Tibial nerve (tissue), 4 donors: ENCODE results near the gene TOMM40L. TPM values are rescaled to one million over a fixed set of nuclear protein-coding genes. Genes with fewer than 3 reads are reported as not detected.
A peak's percentile ranks its signal among the peaks of the same experiment; 100 is the strongest.

Experiments
- DNase-seq, 2 donors: peaks; one replicate each; pipeline ENCODE4 v3.0.0-alpha.2; 2019; ENCODE audit warnings: low spot score in 2 of 2
- H3K27ac ChIP-seq, 4 donors: fragments of 200-600 bp; sonication (generic) in 3 of 4; one replicate each; pipeline ENCODE4 v1.5.1; 2017 to 2019; ENCODE audit warnings: mild to moderate bottlenecking in 1 of 4
- H3K27me3 ChIP-seq, 2 donors: fragments of 200-600 bp; sonication (generic) in 1 of 2; one replicate each; pipeline versions ENCODE4 v1.5.1 to v1.6.0; 2017 to 2019
- H3K36me3 ChIP-seq, 3 donors: fragments of 200-600 bp; sonication (generic); one replicate each; pipeline ENCODE4 v1.5.1; 2018 to 2019
- H3K4me1 ChIP-seq, 4 donors: fragments of 200-600 bp; sonication (generic) in 3 of 4; one replicate each; pipeline ENCODE4 v1.5.1; 2017 to 2019
- H3K4me3 ChIP-seq, 4 donors: fragments of 200-600 bp; sonication (generic) in 3 of 4; one replicate each; pipeline ENCODE4 v1.5.1; 2017 to 2019; ENCODE audit warnings: mild to moderate bottlenecking in 1 of 4, moderate library complexity in 1 of 4
- H3K9me3 ChIP-seq, 4 donors: fragments of 200-600 bp; sonication (generic) in 3 of 4; one replicate each; pipeline ENCODE4 v1.5.1; 2017 to 2019
- EP300 ChIP-seq, 2 donors: sonication (generic); formaldehyde crosslinking; IDR thresholded peaks; one replicate each; pipeline ENCODE4 v1.6.1; 2017; ENCODE audit warnings: antibody characterized with exemption in 2 of 2, mild to moderate bottlenecking in 1 of 2
- POLR2A ChIP-seq, 2 donors: fragments of 450-650 bp; IDR thresholded peaks; one replicate each; pipeline ENCODE4 v1.6.1; 2017; ENCODE audit warnings: antibody characterized with exemption in 2 of 2, mild to moderate bottlenecking in 2 of 2, moderate library complexity in 2 of 2
- WGBS, 2 donors: methylation state at CpG; one replicate each; pipeline ENCODE4 v1.1.5; 2018; 5-methylcytosine and 5-hydroxymethylcytosine counted together
- total RNA-seq, 4 donors: library from RNA; depleted of rRNA; stranded (reverse); fragments of >200 nt; gene quantifications; one replicate each; pipeline ENCODE4 v1.1.0, GENCODE V29; 2016
- TF ChIP-seq, protein P1 (sequence below), 5 experiments: fragments of 200-600 bp in 3 of 5; fragments of 450-650 bp in 2 of 5; sonication (generic) in 3 of 5; IDR thresholded peaks; one replicate each; pipeline ENCODE4 v1.5.1; 2016 to 2019; ENCODE audit warnings: antibody characterized with exemption in 5 of 5, mild to moderate bottlenecking in 3 of 5, moderate library complexity in 2 of 5

The TOMM40L gene
- total RNA-seq, 4 donors from 2014 or later: 4.3 to 13.8 (median 8.0) TPM

DNA sequence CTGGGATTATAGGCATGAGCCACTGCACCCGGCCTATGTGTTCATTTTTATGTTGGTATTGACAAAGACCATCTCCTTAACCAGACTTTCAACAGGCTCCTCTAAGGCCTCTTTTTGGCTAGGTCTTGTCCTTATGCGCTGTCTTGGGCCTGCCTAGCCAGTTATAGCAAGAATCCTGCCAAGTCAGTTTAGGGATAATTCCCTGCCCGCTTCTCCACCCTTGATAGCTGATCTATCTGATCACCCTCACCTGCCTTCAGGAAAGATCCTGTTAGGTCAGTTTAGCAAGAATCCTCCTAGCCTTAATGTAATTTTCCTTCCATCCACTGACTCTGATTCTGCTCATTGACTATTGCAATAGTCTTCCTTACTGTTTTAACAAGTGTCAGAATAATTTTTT lies 46.2 kb upstream of the TOMM40L start:
- Histone ChIP-seq H3K27ac (no peak overlapping the region), H3K27me3 (no peaks in the 10 kb centered on the region), H3K4me3 (no peak overlapping the region), H3K36me3 (peaks cover 0 to 13% (median 0%) of the 10 kb centered on the region in 3 donors), H3K4me1 (peaks cover 0 to 32% (median 16%) of the 10 kb centered on the region in 4 donors), H3K9me3 (no peaks in the 10 kb centered on the region)
- DNase-seq: no peak
- WGBS, 2 donors: 93 to 95% methylated on average over 3 of the region's 3 CpGs
- TF ChIP-seq, protein P1, sequence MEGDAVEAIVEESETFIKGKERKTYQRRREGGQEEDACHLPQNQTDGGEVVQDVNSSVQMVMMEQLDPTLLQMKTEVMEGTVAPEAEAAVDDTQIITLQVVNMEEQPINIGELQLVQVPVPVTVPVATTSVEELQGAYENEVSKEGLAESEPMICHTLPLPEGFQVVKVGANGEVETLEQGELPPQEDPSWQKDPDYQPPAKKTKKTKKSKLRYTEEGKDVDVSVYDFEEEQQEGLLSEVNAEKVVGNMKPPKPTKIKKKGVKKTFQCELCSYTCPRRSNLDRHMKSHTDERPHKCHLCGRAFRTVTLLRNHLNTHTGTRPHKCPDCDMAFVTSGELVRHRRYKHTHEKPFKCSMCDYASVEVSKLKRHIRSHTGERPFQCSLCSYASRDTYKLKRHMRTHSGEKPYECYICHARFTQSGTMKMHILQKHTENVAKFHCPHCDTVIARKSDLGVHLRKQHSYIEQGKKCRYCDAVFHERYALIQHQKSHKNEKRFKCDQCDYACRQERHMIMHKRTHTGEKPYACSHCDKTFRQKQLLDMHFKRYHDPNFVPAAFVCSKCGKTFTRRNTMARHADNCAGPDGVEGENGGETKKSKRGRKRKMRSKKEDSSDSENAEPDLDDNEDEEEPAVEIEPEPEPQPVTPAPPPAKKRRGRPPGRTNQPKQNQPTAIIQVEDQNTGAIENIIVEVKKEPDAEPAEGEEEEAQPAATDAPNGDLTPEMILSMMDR (IDR thresholded peaks at IDR 0.05): no peak
- TF ChIP-seq EP300 (IDR thresholded peaks at IDR 0.05) (no peak), POLR2A (IDR thresholded peaks at IDR 0.05) (no peak)

DNA sequence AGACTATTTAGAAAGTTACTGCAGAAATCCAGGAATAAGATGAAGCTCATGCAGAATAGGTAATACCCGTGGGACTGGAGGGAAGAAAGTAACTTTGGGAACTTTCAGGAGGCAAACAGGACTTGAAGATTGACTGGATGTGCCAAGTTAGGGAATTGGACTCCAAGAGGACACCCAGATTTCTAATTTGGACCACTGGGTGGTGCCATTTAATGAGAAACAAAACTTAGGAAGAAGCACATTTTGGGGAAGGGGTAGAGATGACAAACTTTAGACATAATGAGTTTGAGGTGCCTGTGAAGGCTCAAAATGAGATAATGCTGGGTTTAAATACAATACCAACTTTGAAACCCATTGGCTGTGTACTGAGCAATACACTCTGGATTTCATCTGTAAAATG lies 45.2 kb upstream of the TOMM40L start:
- Histone ChIP-seq H3K4me1 (peaks cover 0 to 34% (median 17%) of the 10 kb centered on the region in 4 donors), H3K9me3 (no peaks in the 10 kb centered on the region), H3K27ac (no peak overlapping the region), H3K36me3 (peaks cover 0 to 4% (median 0%) of the 10 kb centered on the region in 3 donors), H3K27me3 (no peaks in the 10 kb centered on the region), H3K4me3 (no peak overlapping the region)
- WGBS, 2 donors: 37 to 59% methylated on average over 1 of the region's 1 CpG
- DNase-seq: no peak
- TF ChIP-seq, protein P1 (IDR thresholded peaks at IDR 0.05): peak in 3 of 5 experiments; percentile 12 to 20 (median 18)
- TF ChIP-seq POLR2A (IDR thresholded peaks at IDR 0.05): no peak

DNA sequence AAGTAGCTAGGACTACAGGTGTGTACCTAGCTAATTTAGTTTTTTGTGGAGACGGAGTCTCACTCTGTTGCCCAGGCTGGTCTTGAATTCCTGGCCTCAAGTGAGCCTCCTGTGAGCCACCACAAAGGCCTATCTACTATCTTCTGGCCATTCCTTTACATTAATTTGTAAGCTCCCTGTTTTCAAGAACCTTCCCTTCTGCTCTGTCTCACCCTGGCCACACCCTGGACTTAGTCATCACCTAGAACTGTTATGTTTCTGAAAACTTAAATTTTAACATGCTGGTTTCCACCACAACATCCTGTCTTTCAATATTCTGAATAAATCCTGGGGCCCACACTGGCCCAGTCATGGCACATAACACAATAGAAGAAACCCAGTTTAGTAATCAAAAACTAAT lies 43.6 kb upstream of the TOMM40L start:
- Histone ChIP-seq H3K36me3 (no peaks in the 10 kb centered on the region), H3K4me3 (no peak overlapping the region), H3K4me1 (peaks cover 0 to 31% (median 13%) of the 10 kb centered on the region in 4 donors), H3K9me3 (no peaks in the 10 kb centered on the region), H3K27me3 (no peaks in the 10 kb centered on the region), H3K27ac (peak overlapping the region in 2 of 4 donors; percentile 21 to 75)
- TF ChIP-seq, protein P1 (IDR thresholded peaks at IDR 0.05): no peak
- no peak for TF ChIP-seq POLR2A (IDR thresholded peaks at IDR 0.05)
- TF ChIP-seq EP300 (IDR thresholded peaks at IDR 0.05): no peak
- no peak for DNase-seq
- WGBS, 2 donors: 100% methylated on average over 1 of the region's 1 CpG

DNA sequence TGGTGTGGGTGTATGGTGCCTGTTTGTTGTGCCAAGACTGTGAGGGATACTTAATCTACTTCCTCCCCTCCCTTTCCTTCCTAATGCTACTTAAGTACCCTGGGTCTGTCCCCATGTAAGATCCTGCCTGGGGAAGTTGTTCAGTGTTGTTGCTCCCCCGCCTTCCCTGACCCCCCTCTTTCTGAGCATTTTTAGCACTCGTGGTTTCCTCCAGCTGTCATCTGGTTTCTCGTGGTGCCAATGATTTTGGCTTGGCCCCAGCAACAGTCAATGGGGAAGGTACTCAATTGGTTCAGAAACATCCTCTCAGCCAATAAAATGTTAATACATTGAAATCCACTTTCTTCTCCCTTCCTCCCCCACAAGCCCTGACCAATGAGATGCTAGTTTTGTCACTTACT lies 40.6 kb upstream of the TOMM40L start:
- Histone ChIP-seq H3K27ac (peak overlapping the region in 3 of 4 donors; percentile 56 to 73 (median 62)), H3K4me1 (peaks cover 0 to 32% (median 10%) of the 10 kb centered on the region in 4 donors), H3K36me3 (no peaks in the 10 kb centered on the region), H3K4me3 (no peak overlapping the region), H3K9me3 (no peaks in the 10 kb centered on the region), H3K27me3 (no peaks in the 10 kb centered on the region)
- TF ChIP-seq EP300 (IDR thresholded peaks at IDR 0.05): peak in 1 of 2 donors; percentile 70
- TF ChIP-seq, protein P1 (IDR thresholded peaks at IDR 0.05): no peak
- WGBS, 2 donors: 7 to 16% methylated on average over 3 of the region's 3 CpGs
- DNase-seq: peak in 1 of 2 donors; percentile 80

DNA sequence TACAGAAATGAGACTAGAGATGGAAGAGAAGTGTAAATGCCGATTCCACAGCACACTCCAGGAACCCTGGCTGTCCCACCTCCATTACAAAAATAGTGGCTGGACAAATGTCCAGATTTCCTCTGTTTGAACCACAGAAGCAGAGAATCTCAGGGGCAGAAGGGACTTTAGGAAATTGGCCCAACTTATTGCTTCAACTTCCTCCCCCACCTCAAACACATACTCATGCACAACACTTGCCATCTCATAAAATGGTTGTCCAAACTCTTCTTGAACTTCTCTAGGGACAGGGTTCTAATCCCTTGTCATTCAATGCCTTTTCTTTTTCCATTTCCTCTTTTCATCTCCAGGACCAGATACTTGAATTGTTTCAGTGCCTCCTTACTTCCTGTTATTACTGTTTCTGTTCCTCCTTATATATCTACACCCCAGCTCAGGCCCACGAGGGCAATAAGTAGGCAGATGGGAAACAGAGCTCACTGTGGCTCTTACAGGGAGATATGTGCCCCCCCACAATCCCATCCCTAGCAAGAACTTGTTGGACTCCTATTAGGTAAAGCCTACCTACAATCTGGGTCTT lies 40.0 kb upstream of the TOMM40L start:
- H3K4me3 ChIP-seq: no peak overlapping the region
- H3K9me3 ChIP-seq: no peaks in the 10 kb centered on the region
- H3K4me1 ChIP-seq: peaks cover 0 to 32% (median 12%) of the 10 kb centered on the region in 4 donors
- peak overlapping the region in 3 of 4 donors; percentile 56 to 73 (median 62) for H3K27ac ChIP-seq
- no peaks in the 10 kb centered on the region for H3K27me3 ChIP-seq
- 31% methylated on average over 2 of the region's 2 CpGs for WGBS, 2 donors
- TF ChIP-seq, protein P1 (IDR thresholded peaks at IDR 0.05): no peak
- TF ChIP-seq POLR2A (IDR thresholded peaks at IDR 0.05): no peak
- DNase-seq: no peak
- peaks cover 0 to 3% (median 0%) of the 10 kb centered on the region in 3 donors for H3K36me3 ChIP-seq
